Gastrocnemius medialis (tissue), 4 donors: Measurements from ENCODE around the gene CFAP57.

Source experiments
- POLR2A ChIP-seq, 2 donors: fragments of 450-650 bp; IDR thresholded peaks; one replicate each; pipeline ENCODE4 v1.6.1; 2017; ENCODE audit warnings: antibody characterized with exemption in 2 of 2, mild to moderate bottlenecking in 2 of 2, moderate library complexity in 2 of 2
- TF ChIP-seq, protein P1 (sequence below), 5 experiments: fragments of 450-650 bp in 3 of 5; fragments of 200-600 bp in 2 of 5; sonication (generic) in 2 of 5; IDR thresholded peaks in 4 of 5; conservative IDR thresholded peaks in 1 of 5; 1 replicate in 4 of 5; 2 replicates in 1 of 5; pipeline ENCODE4 v1.5.1; 2016 to 2019; ENCODE audit warnings: antibody characterized with exemption in 5 of 5, mild to moderate bottlenecking in 3 of 5, moderate library complexity in 3 of 5

DNA sequence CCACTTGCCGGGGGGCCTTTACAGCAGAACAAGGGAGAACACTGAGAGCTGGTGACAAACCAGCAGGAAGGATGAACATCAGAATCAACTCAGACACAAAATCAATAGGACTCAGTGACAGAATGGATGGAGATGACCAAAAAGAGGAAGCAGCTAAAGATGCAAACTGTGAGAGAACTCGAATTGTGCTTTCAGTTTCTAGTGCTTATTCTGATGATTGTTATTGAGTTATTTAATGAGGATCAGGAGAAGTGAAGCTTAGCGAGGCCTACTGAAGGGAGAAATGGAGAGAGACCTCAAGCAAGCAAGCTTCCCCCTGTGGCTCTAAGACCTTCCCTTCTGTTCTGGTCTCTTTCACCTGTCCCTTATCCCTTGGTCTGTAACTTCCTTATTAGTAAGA is 67.4 kb downstream of the CFAP57 start:
- TF ChIP-seq, protein P1, sequence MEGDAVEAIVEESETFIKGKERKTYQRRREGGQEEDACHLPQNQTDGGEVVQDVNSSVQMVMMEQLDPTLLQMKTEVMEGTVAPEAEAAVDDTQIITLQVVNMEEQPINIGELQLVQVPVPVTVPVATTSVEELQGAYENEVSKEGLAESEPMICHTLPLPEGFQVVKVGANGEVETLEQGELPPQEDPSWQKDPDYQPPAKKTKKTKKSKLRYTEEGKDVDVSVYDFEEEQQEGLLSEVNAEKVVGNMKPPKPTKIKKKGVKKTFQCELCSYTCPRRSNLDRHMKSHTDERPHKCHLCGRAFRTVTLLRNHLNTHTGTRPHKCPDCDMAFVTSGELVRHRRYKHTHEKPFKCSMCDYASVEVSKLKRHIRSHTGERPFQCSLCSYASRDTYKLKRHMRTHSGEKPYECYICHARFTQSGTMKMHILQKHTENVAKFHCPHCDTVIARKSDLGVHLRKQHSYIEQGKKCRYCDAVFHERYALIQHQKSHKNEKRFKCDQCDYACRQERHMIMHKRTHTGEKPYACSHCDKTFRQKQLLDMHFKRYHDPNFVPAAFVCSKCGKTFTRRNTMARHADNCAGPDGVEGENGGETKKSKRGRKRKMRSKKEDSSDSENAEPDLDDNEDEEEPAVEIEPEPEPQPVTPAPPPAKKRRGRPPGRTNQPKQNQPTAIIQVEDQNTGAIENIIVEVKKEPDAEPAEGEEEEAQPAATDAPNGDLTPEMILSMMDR (IDR thresholded peaks at IDR 0.05 in 4 of 5, conservative IDR thresholded peaks at IDR 0.05 in 1 of 5), result no peak
- TF ChIP-seq POLR2A (IDR thresholded peaks at IDR 0.05), result no peak
